Measurements from ENCODE around the gene UMAD1. TPM values are rescaled to one million over a fixed set of nuclear protein-coding genes. Genes with fewer than 3 reads are reported as not detected.

Gene UMAD1
- total RNA-seq, 1 donor, result 17.0 TPM

- Histone ChIP-seq H3K9me3 (ENCODE audit: low read depth, low read length) (no peaks in the 10 kb centered on the region), H3K79me2 (ENCODE audit: insufficient read depth, low read length) (no peaks in the 10 kb centered on the region), H3K4me3 (ENCODE audit: insufficient read depth, low read length) (no peak overlapping the region), H3K27me3 (ENCODE audit: insufficient read depth, low read length) (no peaks in the 10 kb centered on the region), H3K4me2 (ENCODE audit: insufficient read depth, low read length) (no peak overlapping the region), H2AFZ (ENCODE audit: low read length) (no peak overlapping the region), H3K27ac (ENCODE audit: low read depth, low read length) (no peak overlapping the region), H3K4me1 (ENCODE audit: insufficient read depth, low read length) (peaks cover 35% of the 10 kb centered on the region), H3K36me3 (ENCODE audit: insufficient read depth, low read length) (no peaks in the 10 kb centered on the region), H4K20me1 (ENCODE audit: insufficient read depth, low read length) (no peaks in the 10 kb centered on the region)
- no peak for DNase-seq (ENCODE audit: insufficient read length, low spot score, missing footprints)
- TF ChIP-seq CTCF (IDR thresholded peaks at IDR 0.05; ENCODE audit: extremely low read depth, low read depth, low read length), result no peak
Measured at GRCh38 chr7:7773334-7774309, 133.1 kb downstream of the UMAD1 start.

- no peak for TF ChIP-seq CTCF (IDR thresholded peaks at IDR 0.05; ENCODE audit: extremely low read depth, low read depth, low read length)
- no peak overlapping the region for H3K4me3 ChIP-seq (ENCODE audit: insufficient read depth, low read length)
- no peak for DNase-seq (ENCODE audit: insufficient read length, low spot score, missing footprints)
- no peaks in the 10 kb centered on the region for H4K20me1 ChIP-seq (ENCODE audit: insufficient read depth, low read length)
- H3K36me3 ChIP-seq (ENCODE audit: insufficient read depth, low read length), result no peaks in the 10 kb centered on the region
- no peak overlapping the region for H3K27ac ChIP-seq (ENCODE audit: low read depth, low read length)
- no peaks in the 10 kb centered on the region for H3K27me3 ChIP-seq (ENCODE audit: insufficient read depth, low read length)
- H3K4me2 ChIP-seq (ENCODE audit: insufficient read depth, low read length), result no peak overlapping the region
- H3K4me1 ChIP-seq (ENCODE audit: insufficient read depth, low read length), result peaks cover 4% of the 10 kb centered on the region
- no peaks in the 10 kb centered on the region for H3K9me3 ChIP-seq (ENCODE audit: low read depth, low read length)
- no peaks in the 10 kb centered on the region for H3K79me2 ChIP-seq (ENCODE audit: insufficient read depth, low read length)
- no peak overlapping the region for H2AFZ ChIP-seq (ENCODE audit: low read length)
Measured at GRCh38 chr7:7779888-7780287, 139.3 kb downstream of the UMAD1 start.

- peak overlapping the region; percentile 71 for H2AFZ ChIP-seq (ENCODE audit: low read length)
- H4K20me1 ChIP-seq (ENCODE audit: insufficient read depth, low read length), result no peaks in the 10 kb centered on the region
- H3K4me3 ChIP-seq (ENCODE audit: insufficient read depth, low read length), result peak overlapping the region; percentile 60
- H3K4me2 ChIP-seq (ENCODE audit: insufficient read depth, low read length), result peak overlapping the region; percentile 71
- DNase-seq (ENCODE audit: insufficient read length, low spot score, missing footprints), result no peak
- H3K27ac ChIP-seq (ENCODE audit: low read depth, low read length), result peak overlapping the region; percentile 5
- no peak for TF ChIP-seq CTCF (IDR thresholded peaks at IDR 0.05; ENCODE audit: extremely low read depth, low read depth, low read length)
- H3K36me3 ChIP-seq (ENCODE audit: insufficient read depth, low read length), result no peaks in the 10 kb centered on the region
- H3K79me2 ChIP-seq (ENCODE audit: insufficient read depth, low read length), result no peaks in the 10 kb centered on the region
- H3K27me3 ChIP-seq (ENCODE audit: insufficient read depth, low read length), result no peaks in the 10 kb centered on the region
- H3K4me1 ChIP-seq (ENCODE audit: insufficient read depth, low read length), result peaks cover 4% of the 10 kb centered on the region
- no peaks in the 10 kb centered on the region for H3K9me3 ChIP-seq (ENCODE audit: low read depth, low read length)
Measured at GRCh38 chr7:7783001-7783400, 142.4 kb downstream of the UMAD1 start.

- H3K4me3 ChIP-seq (ENCODE audit: insufficient read depth, low read length), result no peak overlapping the region
Measured at GRCh38 chr7:7785344-7785973, 144.9 kb downstream of the UMAD1 start.

More at GRCh38 chr7:7785344-7785973, 144.9 kb downstream of the UMAD1 start:
- H3K27me3 ChIP-seq (ENCODE audit: insufficient read depth, low read length), result no peaks in the 10 kb centered on the region
- H2AFZ ChIP-seq (ENCODE audit: low read length), result no peak overlapping the region
- H3K79me2 ChIP-seq (ENCODE audit: insufficient read depth, low read length), result no peaks in the 10 kb centered on the region
- DNase-seq (ENCODE audit: insufficient read length, low spot score, missing footprints), result no peak
- H4K20me1 ChIP-seq (ENCODE audit: insufficient read depth, low read length), result no peaks in the 10 kb centered on the region
- H3K27ac ChIP-seq (ENCODE audit: low read depth, low read length), result no peak overlapping the region
- no peaks in the 10 kb centered on the region for H3K36me3 ChIP-seq (ENCODE audit: insufficient read depth, low read length)
- no peak overlapping the region for H3K4me2 ChIP-seq (ENCODE audit: insufficient read depth, low read length)
- no peak for TF ChIP-seq CTCF (IDR thresholded peaks at IDR 0.05; ENCODE audit: extremely low read depth, low read depth, low read length)
- no peaks in the 10 kb centered on the region for H3K9me3 ChIP-seq (ENCODE audit: low read depth, low read length)
- peaks cover 4% of the 10 kb centered on the region for H3K4me1 ChIP-seq (ENCODE audit: insufficient read depth, low read length)
